CMK (cell line): ENCODE measurements around the gene SLC7A9.
"Not testable (repeated sequence)": the region's sequence is repeated elsewhere in the genome, so short reads cannot be mapped to it uniquely, and the experiment has no call there.

Source experiments
- DNase-seq: peaks from one replicate; pipeline ENCODE4 v3.0.0-alpha.2; 2010; ENCODE audit warnings: low read depth

The SLC7A9 gene

DNA sequence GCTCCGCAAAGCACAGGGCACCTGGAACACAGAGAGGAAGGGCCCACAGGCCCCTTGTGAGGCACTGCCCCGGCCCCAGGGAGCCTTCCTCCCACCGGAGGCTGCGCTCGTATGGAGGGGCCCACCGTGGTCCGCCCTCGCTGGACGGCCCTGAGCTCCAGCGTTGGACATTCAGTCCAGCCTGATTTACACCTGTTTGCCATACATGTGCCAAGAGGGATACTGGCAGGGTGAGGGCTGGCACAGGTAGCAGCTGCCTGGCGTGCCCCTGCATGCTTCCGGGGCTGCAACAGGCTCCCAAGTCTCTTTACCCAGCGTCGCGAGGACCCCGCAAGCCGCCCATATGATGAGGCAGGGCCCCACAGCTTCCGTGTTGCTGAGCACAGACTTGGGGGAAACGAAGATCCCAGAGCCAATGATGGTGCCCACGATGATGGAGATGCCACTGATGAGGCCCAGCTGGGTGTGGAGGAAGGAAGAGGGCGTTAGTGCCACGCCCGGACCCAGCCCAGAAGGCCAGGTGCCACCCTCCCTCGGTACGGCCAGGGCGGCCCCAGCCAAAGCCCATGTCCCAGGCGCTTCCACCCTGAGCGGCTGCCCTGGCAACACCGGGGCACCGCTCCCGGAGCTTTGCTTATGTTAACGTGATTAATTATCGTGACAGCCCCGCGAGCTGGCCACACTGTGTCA is 5.1 kb downstream of the SLC7A9 start:
- no peak for DNase-seq

DNA sequence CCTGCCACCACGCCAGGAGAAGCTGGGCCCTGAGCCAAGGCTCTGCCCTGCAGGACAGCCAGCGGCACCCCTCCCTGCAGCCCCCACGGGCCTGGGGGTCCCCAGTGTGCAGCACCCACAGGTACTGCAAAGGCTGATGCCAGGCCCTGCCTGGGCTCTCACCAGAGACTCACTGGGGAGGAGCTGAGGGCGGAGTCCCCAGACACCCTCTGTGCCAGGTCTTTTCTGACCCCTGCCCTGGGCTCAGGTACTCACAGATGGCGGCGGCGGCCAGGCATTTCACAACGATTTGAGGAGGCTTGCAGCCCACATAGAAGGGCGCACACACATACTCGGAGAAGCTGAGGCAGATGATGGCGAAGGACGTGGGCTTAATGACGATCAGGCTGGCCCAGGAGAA is 5.7 kb downstream of the SLC7A9 start:
- no peak for DNase-seq

DNA sequence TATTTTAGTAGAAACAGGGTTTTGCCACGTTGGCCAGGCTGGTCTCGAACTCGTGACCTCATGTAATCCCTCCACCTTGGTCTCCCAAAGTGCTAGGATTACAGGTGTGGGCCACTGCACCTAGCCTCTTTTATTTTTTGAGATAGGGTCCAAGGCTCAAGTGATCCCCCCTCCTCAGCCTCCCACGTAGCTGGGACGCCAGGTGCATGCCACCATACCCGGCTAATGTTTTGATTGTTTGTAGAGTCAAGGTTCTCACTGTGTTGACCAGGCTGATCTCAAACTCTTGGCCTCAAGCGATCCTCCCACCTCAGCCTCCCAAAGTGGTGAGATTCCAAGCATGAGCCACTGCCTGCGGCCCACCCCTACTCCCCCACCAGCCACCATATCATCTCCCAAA is 6.3 kb downstream of the SLC7A9 start:
- no peak for DNase-seq

GRCh38 chr19:32862741-32863140 is 6.8 kb downstream of the SLC7A9 start:
- no peak for DNase-seq

DNA sequence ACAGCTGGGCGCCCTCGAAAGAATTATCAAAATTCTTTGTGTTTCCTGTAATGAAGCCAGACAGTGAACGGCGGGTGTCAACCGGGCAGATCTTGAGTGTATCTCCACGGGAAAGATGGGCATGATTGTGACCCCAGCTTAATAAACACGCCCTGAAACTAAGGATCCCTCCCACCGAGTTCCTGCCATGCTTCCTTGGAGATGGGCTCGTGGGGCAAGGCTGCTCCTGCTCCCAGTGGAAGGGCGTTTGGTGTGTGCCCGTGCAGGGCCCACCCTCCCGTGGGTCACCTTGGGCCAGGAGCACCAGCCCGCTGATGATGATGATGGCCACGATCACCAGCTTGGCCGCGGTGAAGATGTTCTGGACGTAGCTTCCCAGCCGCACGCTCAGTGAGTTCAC is 7.4 kb downstream of the SLC7A9 start:
- DNase-seq, result no peak

DNA sequence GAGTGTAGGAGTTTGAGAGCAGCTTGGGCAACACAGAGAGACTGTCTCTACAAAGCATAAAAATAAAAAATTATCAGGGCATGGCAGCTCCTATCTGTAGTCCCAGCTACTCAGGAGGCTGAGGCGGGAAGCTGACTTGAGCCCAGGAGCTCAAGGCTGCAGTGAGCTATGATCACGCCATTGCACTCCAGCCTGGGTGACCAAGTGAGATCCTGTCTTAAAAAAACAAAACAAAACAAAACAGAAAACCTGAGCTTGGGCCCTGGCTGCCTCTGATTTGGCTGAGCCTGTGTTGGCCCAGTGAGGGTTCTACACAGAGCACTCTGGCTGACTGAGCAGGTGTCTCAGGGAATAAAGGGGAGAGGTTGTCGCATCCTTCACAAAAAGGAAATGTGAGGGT is 8.0 kb downstream of the SLC7A9 start:
- DNase-seq, result no peak

DNA sequence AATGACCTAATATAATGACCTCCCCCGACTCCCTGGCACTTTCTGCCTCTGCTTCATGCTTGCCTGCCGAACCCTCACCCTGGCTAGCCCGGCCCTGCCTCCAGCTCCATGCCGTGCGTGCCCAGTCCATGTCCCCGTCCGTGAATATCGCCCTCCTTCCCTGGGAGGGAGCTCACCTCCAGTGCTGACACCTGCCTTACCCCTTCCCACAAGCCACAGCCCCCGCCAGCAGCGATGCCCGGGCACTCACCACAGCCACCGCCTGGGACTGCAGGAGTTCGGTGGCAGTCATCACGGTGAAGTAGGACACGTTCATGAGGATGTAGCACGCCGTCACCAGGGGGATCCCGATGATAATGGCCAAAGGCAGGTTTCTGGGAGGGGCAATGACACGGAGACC is 10.0 kb downstream of the SLC7A9 start:
- DNase-seq, result no peak

DNA sequence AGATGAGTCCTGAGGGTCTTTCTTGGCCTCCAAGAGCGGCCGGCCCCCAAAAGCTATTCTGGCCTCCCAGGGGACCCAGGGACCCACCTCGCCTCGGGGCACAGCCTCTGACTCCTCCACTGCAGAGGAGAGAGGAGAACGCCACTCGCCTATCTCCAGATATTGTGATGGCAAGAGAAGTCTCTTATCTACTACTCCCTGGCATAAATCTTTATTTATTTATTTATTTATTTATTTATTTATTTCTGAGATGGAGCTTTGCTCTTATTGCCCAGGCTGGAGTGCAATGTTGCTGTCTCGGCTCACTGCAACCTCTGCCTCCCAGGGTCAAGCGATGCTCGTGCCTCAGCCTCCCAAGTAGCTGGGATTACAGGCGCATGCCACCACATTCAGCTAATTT is 11.0 kb downstream of the SLC7A9 start:
- no peak for DNase-seq

DNA sequence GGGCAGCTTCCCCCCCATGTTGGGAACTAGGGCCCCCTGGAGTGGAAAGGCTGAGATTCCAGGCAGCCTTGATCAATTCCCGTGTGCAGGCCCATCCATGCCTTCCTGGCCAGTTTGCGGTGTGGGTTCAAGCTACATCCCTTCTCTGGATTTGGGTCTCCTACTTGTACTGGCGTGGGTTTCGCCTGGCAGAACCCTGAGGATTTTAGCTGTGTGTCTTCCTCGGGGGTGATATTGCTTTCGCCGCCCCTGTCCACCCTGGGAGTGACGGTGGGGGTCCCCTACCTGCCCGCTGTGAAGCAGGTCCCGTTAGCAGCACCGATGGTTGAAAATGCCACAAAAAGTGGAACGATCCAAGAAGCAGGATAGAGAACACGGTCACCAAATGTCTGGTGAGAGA is 11.4 kb downstream of the SLC7A9 start:
- no peak for DNase-seq

GRCh38 chr19:32857584-32857983 is 12.0 kb downstream of the SLC7A9 start:
- no peak for DNase-seq

- DNase-seq, result not testable (repeated sequence)
These were observed 12.7 kb downstream of the SLC7A9 start for GRCh38 chr19:32856818-32857217.

DNA sequence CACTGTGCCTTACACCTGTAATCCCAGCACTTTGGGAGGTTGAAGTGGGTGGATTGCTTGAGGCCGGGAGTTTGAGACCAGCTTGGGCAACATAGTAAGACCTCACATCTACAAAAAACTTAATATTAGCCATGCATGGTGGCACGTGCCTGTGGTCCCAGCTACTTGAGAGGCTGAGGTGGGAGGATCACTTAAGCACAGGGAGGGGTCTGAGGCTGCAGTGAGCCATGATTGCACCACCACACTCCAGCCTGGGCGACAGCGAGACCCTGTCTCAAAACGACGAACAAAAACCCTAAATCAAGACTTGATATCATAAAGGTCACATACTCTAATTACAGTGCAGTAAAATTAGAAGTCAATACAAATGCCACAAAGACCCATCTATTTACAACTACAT is 17.4 kb downstream of the SLC7A9 start:
- no peak for DNase-seq

GRCh38 chr19:32848035-32848434 is 21.5 kb downstream of the SLC7A9 start:
- DNase-seq, result not testable (repeated sequence)

GRCh38 chr19:32843716-32844245 is 25.8 kb downstream of the SLC7A9 start:
- DNase-seq, result no peak

GRCh38 chr19:32842061-32842460 is 27.5 kb downstream of the SLC7A9 start:
- no peak for DNase-seq

GRCh38 chr19:32837531-32837930 is 32.0 kb downstream of the SLC7A9 start:
- no peak for DNase-seq

GRCh38 chr19:32833388-32833787 is 36.2 kb downstream of the SLC7A9 start:
- DNase-seq, result not testable (repeated sequence)

- DNase-seq, result not testable (repeated sequence)
These were observed 36.7 kb downstream of the SLC7A9 start for GRCh38 chr19:32832825-32833224.

- DNase-seq, result not testable (repeated sequence)
These were observed 37.5 kb downstream of the SLC7A9 start for GRCh38 chr19:32832094-32832493.

DNA sequence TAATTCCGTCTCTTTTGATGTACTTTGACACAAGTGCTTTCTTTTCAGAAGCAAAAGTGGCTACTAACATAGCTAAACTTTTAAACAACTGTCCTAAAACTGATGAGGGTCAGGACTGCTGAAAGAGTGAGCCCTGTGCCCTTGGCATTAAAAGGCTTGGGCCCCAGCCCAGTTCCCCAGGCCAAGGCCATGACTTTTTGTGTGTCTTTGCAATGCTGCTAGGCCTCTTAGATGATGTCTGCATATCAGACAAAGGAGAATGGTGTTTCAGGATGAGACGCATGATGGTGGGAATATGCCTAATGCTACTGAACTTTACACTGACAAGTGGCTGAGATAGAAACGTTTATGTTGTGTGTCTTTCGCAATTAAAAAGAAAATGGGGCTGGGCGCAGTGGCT is 38.0 kb downstream of the SLC7A9 start:
- DNase-seq, result no peak

DNA sequence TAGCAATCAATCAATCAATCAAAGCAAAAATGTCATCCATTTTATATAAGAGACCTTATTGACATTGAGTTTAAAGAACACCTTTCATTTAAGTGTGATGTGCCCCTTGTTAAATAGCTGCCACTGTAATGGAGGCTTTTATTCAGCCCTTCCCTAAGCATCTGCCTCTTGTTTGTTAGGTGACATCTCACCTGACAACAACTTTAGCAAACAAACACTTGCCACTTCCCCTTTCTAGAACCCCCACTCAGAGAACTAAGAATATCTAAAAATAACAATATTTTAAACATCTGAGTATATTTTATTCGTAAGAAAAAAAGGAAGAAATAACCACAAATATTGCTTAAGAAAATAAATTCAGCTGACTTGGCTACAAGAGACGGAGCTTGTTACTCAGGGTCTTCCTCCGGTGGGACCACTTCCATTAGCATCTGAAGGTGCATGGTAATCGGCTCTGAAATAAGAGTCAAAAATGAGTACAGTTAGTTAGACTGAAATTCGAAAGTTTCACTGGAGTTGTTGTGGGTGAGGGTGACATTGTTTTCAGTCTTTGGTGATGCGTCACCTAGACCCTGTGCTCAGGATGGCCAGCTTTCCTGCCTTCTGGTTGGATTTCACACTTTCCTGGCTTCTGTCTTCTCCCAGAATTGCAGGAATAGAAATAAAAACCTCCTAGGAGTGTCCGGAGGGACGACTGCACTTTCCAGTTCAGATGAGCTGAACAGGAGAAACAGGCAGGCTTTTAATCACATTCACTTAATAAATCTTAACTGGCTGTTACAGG is 39.1 kb downstream of the SLC7A9 start:
- DNase-seq, result no peak

GRCh38 chr19:32829345-32829896 is 40.1 kb downstream of the SLC7A9 start:
- no peak for DNase-seq
